Immature natural killer cell (primary cell): ENCODE results near the gene GFRA4. TPM values are rescaled to one million over a fixed set of nuclear protein-coding genes. Genes with fewer than 3 reads are reported as not detected.

Source experiments
- DNase-seq, 3 donors: peaks; one replicate each; pipeline ENCODE4 v3.0.0; 2022; ENCODE audit warnings: mixed read lengths in 1 of 3
- H3K27ac Mint-ChIP-seq, 6 donors: one replicate each; pipeline ENCODE4 v1.8.0; 2020; ENCODE audit warnings: mixed read lengths in 6 of 6, mild to moderate bottlenecking in 5 of 6, inconsistent platforms in 4 of 6, moderate library complexity in 3 of 6
- H3K27me3 Mint-ChIP-seq, 3 donors: one replicate each; pipeline ENCODE4 v1.8.0; 2020 to 2021; ENCODE audit warnings: low read depth in 3 of 3, mild to moderate bottlenecking in 3 of 3, mixed read lengths in 3 of 3, moderate library complexity in 3 of 3, inconsistent platforms in 1 of 3
- H3K36me3 Mint-ChIP-seq, 3 donors: one replicate each; pipeline ENCODE4 v1.8.0; 2020; ENCODE audit warnings: mixed read lengths in 3 of 3, inconsistent platforms in 2 of 3, mild to moderate bottlenecking in 2 of 3
- H3K4me1 Mint-ChIP-seq, 2 donors: one replicate each; pipeline ENCODE4 v1.8.0; 2020; ENCODE audit warnings: inconsistent platforms in 2 of 2, mild to moderate bottlenecking in 2 of 2, mixed read lengths in 2 of 2, moderate library complexity in 1 of 2
- H3K4me3 Mint-ChIP-seq, 5 donors: one replicate each; pipeline ENCODE4 v1.8.0; 2020; ENCODE audit warnings: mild to moderate bottlenecking in 5 of 5, mixed read lengths in 5 of 5, inconsistent platforms in 3 of 5, moderate library complexity in 3 of 5
- H3K9me3 Mint-ChIP-seq, 6 donors: one replicate each; pipeline ENCODE4 v1.8.0; 2020; ENCODE audit warnings: mild to moderate bottlenecking in 6 of 6, mixed read lengths in 6 of 6, inconsistent platforms in 4 of 6, moderate library complexity in 3 of 6
- polyA plus RNA-seq, 3 donors: library from polyadenylated mRNA; unstranded; fragments of 300-500 nt; fragmentation: Illumina TruSeq; gene quantifications; one replicate each; pipeline ENCODE4 v1.2.3, GENCODE V29; 2021

Gene GFRA4
- polyA plus RNA-seq, 3 donors from 2014 or later, result not detected

DNA sequence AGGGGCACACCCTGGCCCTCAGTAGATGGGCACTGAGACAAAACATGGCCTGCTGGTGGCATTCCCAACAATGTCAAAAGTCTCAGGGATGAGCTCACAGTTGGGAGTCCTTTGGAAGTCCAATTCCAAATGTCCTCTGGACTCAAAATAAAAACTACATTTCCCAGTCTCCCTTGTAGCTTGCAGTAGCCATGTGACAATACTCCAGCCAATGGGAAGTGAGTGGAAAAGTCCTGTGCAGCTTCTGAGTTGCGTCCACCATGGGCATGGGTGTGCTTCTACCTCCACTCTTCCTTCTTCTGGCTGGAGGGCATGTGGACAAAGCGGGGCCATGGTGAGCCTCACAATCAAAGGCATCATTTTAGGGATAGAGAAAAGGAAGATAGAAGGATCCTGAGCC, 24.5 kb upstream of the GFRA4 start:
- H3K9me3 Mint-ChIP-seq, result no peaks in the 10 kb centered on the region
- H3K27me3 Mint-ChIP-seq, result peaks cover 6 to 10% (median 6%) of the 10 kb centered on the region in 3 donors
- no peak for DNase-seq
- H3K27ac Mint-ChIP-seq, result no peak overlapping the region
- no peaks in the 10 kb centered on the region for H3K36me3 Mint-ChIP-seq
- no peaks in the 10 kb centered on the region for H3K4me1 Mint-ChIP-seq
- H3K4me3 Mint-ChIP-seq, result no peak overlapping the region

DNA sequence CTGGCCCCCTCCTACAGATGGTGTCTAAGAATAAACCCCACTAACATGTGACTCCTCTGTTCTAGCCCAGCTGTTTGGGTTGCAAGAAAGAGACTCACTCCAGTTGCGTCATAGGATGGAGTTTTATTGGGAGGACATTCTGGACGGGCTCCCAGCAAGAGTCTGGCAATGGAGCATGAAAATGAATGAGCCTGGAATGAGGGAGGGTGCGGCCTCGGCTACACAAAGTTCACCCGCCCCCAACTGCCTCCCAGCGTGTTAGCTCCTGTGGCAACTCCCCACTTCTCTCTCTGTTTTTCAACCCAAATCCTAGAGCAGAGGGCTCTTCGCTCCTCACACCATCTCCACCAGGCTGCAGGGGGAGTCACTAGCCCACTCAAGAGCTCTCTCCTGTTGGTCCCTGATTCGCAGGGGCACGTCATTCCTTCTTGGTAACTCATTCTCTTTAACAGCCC, 23.7 kb upstream of the GFRA4 start:
- H3K27me3 Mint-ChIP-seq, result peaks cover 6 to 10% (median 6%) of the 10 kb centered on the region in 3 donors
- H3K4me1 Mint-ChIP-seq, result no peaks in the 10 kb centered on the region
- no peaks in the 10 kb centered on the region for H3K9me3 Mint-ChIP-seq
- DNase-seq, result no peak
- H3K36me3 Mint-ChIP-seq, result no peaks in the 10 kb centered on the region
- no peak overlapping the region for H3K4me3 Mint-ChIP-seq
- H3K27ac Mint-ChIP-seq, result no peak overlapping the region

DNA sequence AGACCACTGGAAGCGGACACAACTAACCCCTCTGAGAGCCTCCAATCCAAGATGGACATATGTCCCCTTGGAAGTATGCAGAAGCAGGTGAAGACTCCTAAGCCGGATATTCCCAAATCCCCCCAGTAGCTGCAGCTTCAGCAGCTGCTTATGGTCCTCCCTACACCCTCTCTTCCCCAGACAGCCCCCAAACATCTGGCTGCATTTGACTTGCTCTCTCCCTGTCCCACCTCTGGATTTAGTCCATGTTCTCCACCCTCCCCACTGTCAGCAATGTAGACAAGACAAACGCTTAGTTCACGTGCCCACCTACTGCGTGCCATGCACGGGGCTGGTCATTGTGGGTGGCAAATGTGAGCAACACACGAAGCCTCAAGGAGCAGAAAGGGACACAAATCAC, 23.2 kb upstream of the GFRA4 start:
- Mint-ChIP-seq H3K27ac (no peak overlapping the region), H3K36me3 (no peaks in the 10 kb centered on the region), H3K4me1 (no peaks in the 10 kb centered on the region), H3K4me3 (no peak overlapping the region), H3K9me3 (no peaks in the 10 kb centered on the region), H3K27me3 (peaks cover 6 to 10% (median 6%) of the 10 kb centered on the region in 3 donors)
- DNase-seq, result no peak

DNA sequence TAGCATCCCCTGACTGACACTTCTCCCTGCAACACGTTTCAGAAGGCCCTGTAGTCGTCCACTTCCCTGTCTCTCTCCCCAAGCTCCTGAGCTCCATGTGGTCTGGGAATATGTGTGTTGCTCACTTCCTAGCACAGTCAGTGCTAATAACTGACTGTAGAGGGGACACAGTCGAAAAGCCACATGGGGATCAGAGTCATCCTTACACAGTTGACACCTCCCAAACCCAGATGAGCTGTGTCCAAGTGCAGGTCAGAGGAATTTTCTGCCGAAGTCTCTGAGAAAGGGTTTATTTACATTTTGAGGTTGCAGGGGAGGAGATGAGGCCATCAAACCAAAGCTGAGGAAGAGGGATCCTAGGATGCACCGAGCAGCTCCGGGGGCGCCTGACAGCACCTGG, 22.1 kb upstream of the GFRA4 start:
- H3K9me3 Mint-ChIP-seq, result no peaks in the 10 kb centered on the region
- DNase-seq, result no peak
- H3K36me3 Mint-ChIP-seq, result no peaks in the 10 kb centered on the region
- no peak overlapping the region for H3K4me3 Mint-ChIP-seq
- no peak overlapping the region for H3K27ac Mint-ChIP-seq
- H3K4me1 Mint-ChIP-seq, result no peaks in the 10 kb centered on the region
- peaks cover 4 to 13% (median 11%) of the 10 kb centered on the region in 3 donors for H3K27me3 Mint-ChIP-seq

DNA sequence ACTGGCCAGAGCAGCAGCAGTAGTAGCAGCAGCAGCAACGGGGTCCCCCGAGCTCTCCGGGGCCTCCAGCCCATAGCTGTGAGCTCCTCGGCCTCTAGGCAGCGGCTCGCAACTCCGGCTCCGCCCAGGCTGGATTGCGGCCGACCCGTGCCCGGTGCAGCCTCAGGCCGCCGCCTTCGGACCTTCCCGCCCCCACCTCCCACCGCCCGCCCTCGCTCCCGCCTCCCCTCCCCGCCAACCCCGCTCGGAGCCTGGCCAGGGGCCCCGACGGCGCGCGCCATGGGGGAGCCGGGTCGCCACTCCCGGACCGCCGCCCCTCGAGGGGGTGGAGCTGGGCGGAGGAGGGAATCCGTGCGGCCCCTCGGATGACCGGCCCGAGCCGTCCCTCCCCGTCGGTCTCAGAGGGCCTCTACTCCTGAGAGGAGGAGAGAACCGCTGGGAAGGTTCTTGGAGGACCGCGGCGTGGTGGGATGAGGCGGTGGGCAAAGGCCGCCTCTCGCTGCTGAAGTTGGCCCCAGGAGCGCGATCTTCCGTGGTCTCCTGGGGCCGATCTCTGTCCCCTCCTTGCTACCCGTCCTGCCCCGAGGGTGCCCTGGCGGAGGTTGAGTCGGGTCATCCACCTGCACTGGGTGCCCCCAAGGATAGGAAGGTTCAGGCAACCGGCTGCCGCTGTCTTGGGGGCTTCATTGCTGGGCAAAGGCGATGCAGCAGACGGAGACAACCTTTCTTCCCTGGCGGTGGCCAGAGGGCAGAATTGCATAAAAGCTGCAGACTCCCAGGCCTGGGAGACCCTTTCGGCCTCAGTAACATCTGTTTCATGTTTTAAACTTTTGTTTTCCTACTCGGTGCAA, 19.0 kb upstream of the GFRA4 start, which contains the start of gene ADAM33:
Gene ADAM33 (minus strand): TSS at position 80 of the 851 bp plus-strand sequence. CDS start 6 bp downstream, at position 74.
- no peak for DNase-seq
- Mint-ChIP-seq H3K9me3 (no peaks in the 10 kb centered on the region), H3K27me3 (peaks cover 3 to 16% (median 15%) of the 10 kb centered on the region in 3 donors), H3K27ac (no peak within 1 kb of the TSS), H3K4me1 (no peaks in the 10 kb centered on the region), H3K4me3 (peak within 1 kb of the TSS in 1 of 5 donors; percentile 5), H3K36me3 (no peaks in the 10 kb centered on the region)

DNA sequence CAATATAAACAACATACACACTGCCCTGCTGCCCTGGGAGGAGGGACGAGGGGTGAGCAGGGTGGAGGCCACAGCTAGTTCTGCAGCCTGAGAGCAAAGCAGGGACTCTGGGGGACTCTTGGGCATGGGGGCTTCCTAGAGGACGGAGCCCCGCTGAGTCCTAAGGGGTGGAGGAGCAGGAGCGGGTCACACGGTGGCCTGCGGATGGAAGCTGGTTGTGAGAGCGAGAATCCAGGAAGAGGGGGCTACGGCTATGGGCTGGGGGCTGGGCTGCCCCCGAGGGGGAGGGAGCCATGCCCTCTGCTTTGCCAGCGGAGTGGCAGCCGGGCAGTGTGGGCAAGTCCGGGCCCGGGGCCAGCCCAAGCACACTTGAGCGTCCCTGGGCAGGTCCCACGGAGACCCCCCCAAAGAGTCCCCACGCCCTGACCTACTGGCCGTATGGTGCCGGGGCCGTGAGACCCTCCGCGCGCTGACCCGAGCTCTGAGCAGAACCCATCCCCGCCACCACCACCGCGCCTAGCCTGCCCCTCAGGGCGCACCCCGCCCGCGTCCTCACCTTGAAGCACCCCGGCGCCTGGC, 18.2 kb upstream of the GFRA4 start:
- Mint-ChIP-seq H3K27ac (no peak overlapping the region), H3K4me3 (peak overlapping the region in 1 of 5 donors; percentile 5), H3K27me3 (peaks cover 2 to 17% (median 16%) of the 10 kb centered on the region in 3 donors)

DNA sequence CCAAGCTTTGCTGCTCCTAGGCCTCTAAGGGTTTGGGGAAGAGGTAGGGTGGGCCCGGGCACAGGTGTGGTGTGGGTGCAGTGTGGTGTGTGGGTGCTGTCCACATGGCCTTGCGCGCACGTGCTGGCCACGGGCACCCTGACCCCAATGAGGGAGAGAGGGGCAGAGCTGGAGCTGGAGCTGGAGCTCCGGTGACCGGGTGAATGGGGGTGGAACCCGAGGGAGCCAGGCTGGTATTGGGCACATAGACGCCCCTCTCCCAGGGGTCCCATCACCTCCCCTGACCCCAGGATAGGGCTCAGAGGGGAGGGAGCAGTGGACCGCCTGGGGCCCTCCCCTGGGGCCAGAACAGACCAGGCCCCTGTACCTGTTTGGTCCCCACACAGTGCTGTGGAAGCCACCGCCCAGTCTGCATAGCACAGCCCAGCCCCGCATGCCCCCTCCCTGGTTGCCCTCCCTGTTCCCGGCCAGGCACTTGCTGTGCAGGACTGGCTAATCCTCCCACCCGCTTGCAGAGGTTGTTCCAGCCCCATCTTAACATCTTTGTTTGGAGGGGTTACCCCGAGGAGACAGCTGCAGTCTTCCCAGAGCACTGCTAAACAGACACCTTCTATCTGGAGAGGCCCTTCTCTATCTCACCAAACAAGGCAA, 17.6 kb upstream of the GFRA4 start:
- H3K4me3 Mint-ChIP-seq, result no peak overlapping the region
- DNase-seq, result no peak
- H3K9me3 Mint-ChIP-seq, result no peaks in the 10 kb centered on the region
- no peaks in the 10 kb centered on the region for H3K36me3 Mint-ChIP-seq
- H3K4me1 Mint-ChIP-seq, result peaks cover 3 to 4% of the 10 kb centered on the region in 2 donors
- H3K27ac Mint-ChIP-seq, result no peak overlapping the region
- H3K27me3 Mint-ChIP-seq, result peaks cover 0 to 17% (median 16%) of the 10 kb centered on the region in 3 donors

More for the DNA sequence above, 18.2 kb upstream of the GFRA4 start:
- DNase-seq, result no peak
- Mint-ChIP-seq H3K36me3 (no peaks in the 10 kb centered on the region), H3K9me3 (no peaks in the 10 kb centered on the region), H3K4me1 (peaks cover 3 to 4% of the 10 kb centered on the region in 2 donors)

DNA sequence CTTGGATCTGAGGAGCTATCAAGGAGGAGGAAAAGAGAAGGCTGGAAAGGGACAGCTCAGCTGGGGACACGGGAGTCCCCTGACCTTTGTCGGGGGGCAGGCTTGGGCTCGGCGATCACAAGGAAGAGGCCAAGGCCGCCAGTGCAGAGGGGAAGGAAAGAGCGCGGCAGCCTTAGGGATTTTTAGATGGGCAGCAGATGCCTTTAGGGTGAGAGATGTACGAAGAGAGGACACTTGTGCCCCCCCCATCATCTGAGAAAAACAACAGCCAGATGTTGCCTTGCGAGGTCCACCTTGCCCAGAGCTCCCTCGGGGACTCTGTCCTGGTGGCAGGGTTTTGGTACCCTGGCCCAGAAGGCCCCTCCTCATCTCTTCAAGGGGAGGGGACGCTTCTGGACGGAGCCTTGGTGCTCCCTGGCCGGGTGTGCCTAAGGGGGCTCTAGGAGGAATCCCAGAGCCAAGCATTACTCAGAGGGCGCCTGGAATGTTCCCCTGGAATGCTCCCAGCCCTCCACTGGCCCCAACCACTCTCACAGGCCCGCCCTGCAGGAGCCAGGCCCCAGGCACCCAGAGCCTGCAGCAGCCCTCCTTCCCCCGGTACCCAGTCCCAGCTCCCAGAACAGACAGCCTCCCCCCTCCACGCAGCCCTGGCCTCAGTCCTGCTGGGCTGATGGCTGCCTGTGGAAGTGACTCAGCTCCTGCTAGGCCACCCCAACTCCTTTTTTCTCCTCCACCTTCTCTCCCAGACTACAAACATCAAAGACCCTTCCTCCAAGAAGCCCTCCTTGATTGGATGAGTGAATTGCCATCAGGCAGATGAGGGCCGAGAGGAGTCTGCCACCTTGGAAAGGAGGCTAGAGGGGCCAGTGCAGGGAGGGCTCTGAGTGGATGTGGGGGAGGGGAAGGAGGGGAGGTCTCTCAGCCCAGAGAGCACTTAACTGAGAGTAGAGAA, 16.8 kb upstream of the GFRA4 start:
- peaks cover 0 to 16% (median 16%) of the 10 kb centered on the region in 3 donors for H3K27me3 Mint-ChIP-seq
- no peak overlapping the region for H3K4me3 Mint-ChIP-seq
- H3K36me3 Mint-ChIP-seq, result no peaks in the 10 kb centered on the region
- DNase-seq, result no peak
- peaks cover 3 to 4% of the 10 kb centered on the region in 2 donors for H3K4me1 Mint-ChIP-seq
- H3K27ac Mint-ChIP-seq, result no peak overlapping the region
- H3K9me3 Mint-ChIP-seq, result no peaks in the 10 kb centered on the region

DNA sequence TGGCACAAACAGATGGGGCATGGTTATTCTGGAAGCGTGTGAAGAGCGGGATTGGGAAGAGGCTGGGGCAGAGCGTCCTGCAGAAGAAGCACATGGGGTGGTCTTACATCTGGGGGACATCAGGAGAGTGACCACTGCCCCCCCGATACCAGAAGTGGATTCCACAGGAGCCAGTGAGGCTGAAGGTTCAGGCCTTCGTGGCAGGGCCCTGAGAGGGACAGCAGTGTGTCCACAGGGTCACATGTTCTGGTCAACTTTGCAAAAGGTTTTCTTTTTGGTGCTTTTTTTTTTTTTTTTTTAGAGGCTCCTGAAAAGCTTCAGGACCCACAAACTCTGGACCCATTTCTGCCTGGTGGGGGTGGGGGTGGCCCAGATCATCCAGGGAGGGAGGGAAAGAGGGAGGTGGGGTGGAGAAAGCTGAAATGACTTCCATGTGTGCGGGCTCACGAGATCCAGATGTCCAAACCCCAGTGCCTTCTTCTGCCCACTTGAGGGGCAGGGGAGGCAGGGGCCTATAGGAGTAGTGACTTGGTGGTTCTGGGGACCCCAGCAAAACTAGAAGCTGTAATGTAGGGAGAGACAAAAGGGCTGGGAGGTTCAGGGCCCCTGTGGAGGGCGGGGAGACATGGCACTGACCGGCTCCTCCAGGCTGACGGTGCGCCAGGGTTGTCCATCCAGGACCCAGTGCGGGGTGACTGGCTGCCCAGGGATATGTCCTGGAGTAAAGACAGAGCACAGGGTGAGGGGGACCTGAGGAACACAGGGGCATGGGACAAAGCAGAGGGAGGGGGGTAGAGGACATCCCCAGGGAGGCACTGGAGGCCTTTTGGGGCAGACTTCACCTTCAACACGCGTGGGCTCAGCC, 15.9 kb upstream of the GFRA4 start:
- H3K27ac Mint-ChIP-seq, result no peak overlapping the region
- peaks cover 3 to 18% (median 14%) of the 10 kb centered on the region in 3 donors for H3K27me3 Mint-ChIP-seq
- H3K4me3 Mint-ChIP-seq, result no peak overlapping the region
- H3K4me1 Mint-ChIP-seq, result peaks cover 3 to 4% of the 10 kb centered on the region in 2 donors
- H3K36me3 Mint-ChIP-seq, result no peaks in the 10 kb centered on the region
- no peaks in the 10 kb centered on the region for H3K9me3 Mint-ChIP-seq
- DNase-seq, result no peak

DNA sequence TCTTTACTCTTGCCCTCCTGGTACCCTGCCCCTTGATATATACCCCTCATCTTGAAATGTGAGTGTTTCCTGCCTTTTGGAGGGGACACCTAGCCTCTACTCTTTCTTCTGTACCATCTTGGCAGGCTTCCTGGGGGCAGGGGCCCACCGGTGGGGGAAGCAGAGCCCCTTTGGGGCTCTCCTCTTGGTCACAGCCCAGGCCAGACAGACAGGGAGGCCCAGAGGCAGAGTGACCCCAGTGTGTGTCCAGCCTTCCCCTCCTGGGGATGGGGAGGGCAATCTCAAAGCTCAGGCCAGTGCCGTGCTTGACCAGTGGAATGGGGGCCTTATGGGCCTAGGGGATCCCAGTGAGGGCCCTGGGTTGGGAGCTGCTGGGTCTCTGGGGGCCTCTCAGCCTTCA, 15.0 kb upstream of the GFRA4 start:
- no peaks in the 10 kb centered on the region for H3K9me3 Mint-ChIP-seq
- no peak for DNase-seq
- H3K27me3 Mint-ChIP-seq, result peaks cover 3 to 16% (median 10%) of the 10 kb centered on the region in 3 donors
- H3K4me1 Mint-ChIP-seq, result peaks cover 3 to 4% of the 10 kb centered on the region in 2 donors
- H3K4me3 Mint-ChIP-seq, result no peak overlapping the region
- no peak overlapping the region for H3K27ac Mint-ChIP-seq
- H3K36me3 Mint-ChIP-seq, result no peaks in the 10 kb centered on the region

DNA sequence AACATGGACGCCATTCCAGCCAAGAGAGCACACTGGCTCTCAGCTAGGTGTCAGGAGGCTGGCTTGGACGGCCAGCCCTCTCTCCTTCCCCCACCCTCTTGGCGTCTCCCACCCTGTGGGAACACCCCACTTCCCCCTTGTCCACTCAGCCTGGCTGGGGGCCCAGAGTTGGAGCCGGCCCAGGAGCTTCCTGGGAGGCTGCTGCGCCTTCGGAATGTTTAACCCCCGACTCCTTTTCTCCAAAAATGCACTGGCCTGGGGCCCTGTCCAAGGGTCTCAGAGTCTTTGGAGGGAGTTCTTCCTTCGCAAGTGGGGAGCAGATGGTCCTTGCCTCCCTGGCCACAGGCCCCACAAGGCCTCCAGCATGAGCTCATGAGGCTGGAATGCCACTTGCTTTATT, 14.5 kb upstream of the GFRA4 start:
- no peak overlapping the region for H3K27ac Mint-ChIP-seq
- DNase-seq, result no peak
- H3K4me3 Mint-ChIP-seq, result no peak overlapping the region
- H3K9me3 Mint-ChIP-seq, result no peaks in the 10 kb centered on the region
- H3K4me1 Mint-ChIP-seq, result peaks cover 4 to 5% of the 10 kb centered on the region in 2 donors
- H3K36me3 Mint-ChIP-seq, result no peaks in the 10 kb centered on the region
- peaks cover 7 to 19% (median 11%) of the 10 kb centered on the region in 3 donors for H3K27me3 Mint-ChIP-seq

DNA sequence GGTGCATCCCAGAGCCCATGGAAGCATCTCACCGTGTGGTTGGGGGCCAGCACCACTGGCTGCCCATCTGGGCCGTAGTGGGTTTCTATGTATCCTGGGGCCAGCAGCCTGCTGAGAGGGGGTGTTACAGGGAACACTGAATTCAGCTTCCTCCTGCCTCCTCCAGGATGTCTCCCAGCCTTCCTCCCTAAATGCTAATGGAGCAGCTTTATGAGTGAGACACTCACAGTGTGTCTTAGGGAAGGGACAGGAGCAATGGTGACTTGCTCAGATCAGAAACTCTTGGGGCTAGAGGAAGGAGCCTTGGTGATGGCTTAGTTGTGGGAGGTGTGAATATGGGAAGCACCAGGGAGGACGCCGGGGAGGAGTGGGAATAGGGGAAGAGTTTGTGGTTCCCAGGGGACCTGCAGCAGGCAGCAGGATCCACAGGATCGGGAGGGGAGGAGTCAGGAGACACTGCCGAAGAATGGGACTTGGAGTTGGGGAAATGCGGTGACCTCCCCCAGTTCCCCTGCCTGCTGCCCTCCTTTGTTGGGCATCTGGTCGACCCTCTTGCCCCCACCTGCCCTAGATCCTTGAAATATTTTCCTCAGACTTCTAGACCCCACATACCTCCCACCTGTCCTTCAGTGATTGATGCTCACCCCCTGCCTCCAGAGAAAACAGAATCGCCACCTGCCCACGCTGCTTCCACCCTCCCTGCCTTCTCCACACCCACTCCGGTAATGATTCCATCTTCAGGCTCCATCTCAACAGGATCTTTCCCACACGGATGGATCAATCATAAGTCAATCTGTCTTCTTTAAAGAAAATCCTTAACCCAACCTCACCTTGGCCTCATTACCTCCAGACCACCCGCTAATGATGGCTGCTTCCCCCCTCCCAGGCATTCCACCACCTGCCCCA, 12.0 kb upstream of the GFRA4 start:
- DNase-seq, result no peak
- H3K9me3 Mint-ChIP-seq, result no peaks in the 10 kb centered on the region
- peaks cover 4 to 5% of the 10 kb centered on the region in 2 donors for H3K4me1 Mint-ChIP-seq
- peaks cover 11 to 17% (median 12%) of the 10 kb centered on the region in 3 donors for H3K27me3 Mint-ChIP-seq
- H3K4me3 Mint-ChIP-seq, result no peak overlapping the region
- no peak overlapping the region for H3K27ac Mint-ChIP-seq
- H3K36me3 Mint-ChIP-seq, result no peaks in the 10 kb centered on the region
